Measurements from ENCODE around the gene SPEF2.

GRCh38 chr5:35678661-35679060, 61.0 kb downstream of the SPEF2 start:
- TF ChIP-seq CTCF (conservative IDR thresholded peaks at IDR 0.05) (no peak), ZFX (IDR thresholded peaks at IDR 0.05) (no peak)

All from C4-2B (cell line).